GM04503 (cell line): ENCODE data around the gene GRM1.

Experiments used
- DNase-seq: peaks from one replicate; pipeline ENCODE4 v3.0.0-alpha.2; 2012; ENCODE audit warnings: low read depth

Gene GRM1

GRCh38 chr6:146100776-146101175 lies 71.9 kb downstream of the GRM1 start:
- no peak for DNase-seq

GRCh38 chr6:146103416-146104072 lies 74.7 kb downstream of the GRM1 start:
- no peak for DNase-seq

- no peak for DNase-seq
Observed at GRCh38 chr6:146106532-146106931, 77.7 kb downstream of the GRM1 start.

GRCh38 chr6:146110990-146111389 lies 82.1 kb downstream of the GRM1 start:
- DNase-seq, result no peak

- no peak for DNase-seq
Observed at GRCh38 chr6:146111881-146112450, 83.1 kb downstream of the GRM1 start.

- DNase-seq, result no peak
Observed at GRCh38 chr6:146113084-146113623, 84.3 kb downstream of the GRM1 start.

- no peak for DNase-seq
Observed at GRCh38 chr6:146123616-146124015, 94.8 kb downstream of the GRM1 start.

- DNase-seq, result no peak
Observed at GRCh38 chr6:146127447-146128215, 98.8 kb downstream of the GRM1 start.

GRCh38 chr6:146133866-146134265 lies 105.0 kb downstream of the GRM1 start:
- DNase-seq, result no peak

- no peak for DNase-seq
Observed at GRCh38 chr6:146135167-146135566, 106.3 kb downstream of the GRM1 start.

GRCh38 chr6:146146836-146147235 lies 118.0 kb downstream of the GRM1 start:
- no peak for DNase-seq

GRCh38 chr6:146149770-146150169 lies 120.9 kb downstream of the GRM1 start:
- no peak for DNase-seq

- no peak for DNase-seq
Observed at GRCh38 chr6:146153040-146153758, 124.3 kb downstream of the GRM1 start.

- DNase-seq, result no peak
Observed at GRCh38 chr6:146154197-146154596, 125.3 kb downstream of the GRM1 start.

GRCh38 chr6:146161664-146162063 lies 132.8 kb downstream of the GRM1 start:
- no peak for DNase-seq

- DNase-seq, result no peak
Observed at GRCh38 chr6:146169872-146170271, 141.0 kb downstream of the GRM1 start.

GRCh38 chr6:146177785-146178184 lies 148.9 kb downstream of the GRM1 start:
- no peak for DNase-seq

GRCh38 chr6:146183831-146184230 lies 155.0 kb downstream of the GRM1 start:
- no peak for DNase-seq

- no peak for DNase-seq
Observed at GRCh38 chr6:146184701-146185100, 155.8 kb downstream of the GRM1 start.

GRCh38 chr6:146189131-146189530 lies 160.3 kb downstream of the GRM1 start:
- no peak for DNase-seq

- DNase-seq, result no peak
Observed at GRCh38 chr6:146190581-146190980, 161.7 kb downstream of the GRM1 start.

GRCh38 chr6:146191166-146191565 lies 162.3 kb downstream of the GRM1 start:
- no peak for DNase-seq
